ENCODE measurements around the gene APOO. TPM values are rescaled to one million over a fixed set of nuclear protein-coding genes. Genes with fewer than 3 reads are reported as not detected.

The APOO gene
- total and polyA plus RNA-seq, 2 of the 4 experiments (the other 2 are of a cell fraction) = 9.0 to 14.2 TPM

DNA sequence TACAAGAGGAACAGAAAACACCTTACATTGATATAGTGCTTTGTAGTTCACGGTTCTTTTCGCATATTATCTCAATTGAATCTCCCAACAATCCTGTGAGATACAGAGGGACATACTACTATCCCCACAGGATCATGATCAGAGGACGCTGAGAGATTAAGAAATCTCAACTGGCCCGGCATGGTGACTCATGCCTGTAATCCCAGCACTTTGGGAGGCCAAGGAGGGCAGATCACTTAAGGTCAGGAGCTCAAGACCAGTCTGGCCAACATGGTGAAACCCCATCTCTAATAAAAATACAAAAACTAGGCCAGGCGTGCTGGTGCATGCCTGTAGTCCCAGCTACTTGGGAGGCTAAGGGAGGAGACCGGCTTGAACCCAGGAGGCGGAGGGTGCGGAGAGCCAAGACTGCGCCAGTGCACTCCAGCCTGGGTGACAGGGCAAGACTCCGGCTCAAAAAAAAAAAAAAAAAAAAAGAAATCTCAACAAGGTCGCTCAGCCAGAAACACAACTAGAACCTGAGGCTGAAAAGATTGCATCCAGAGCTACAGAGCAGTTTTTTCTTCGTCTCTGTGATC lies 7.4 kb downstream of the APOO start:
- Histone ChIP-seq H3K23ac (ENCODE audit: low read depth, low read length) (no peak overlapping the region), H3K9me1 (ENCODE audit: insufficient read depth, low read length) (no peaks in the 10 kb centered on the region), H4K8ac (ENCODE audit: low read depth in 2 of 2, low read length in 2 of 2) (no peak overlapping the region), H4K20me1 (ENCODE audit: insufficient read depth, low read length) (no peaks in the 10 kb centered on the region), H2AFZ (replicated peaks; ENCODE audit: low read length, poor library complexity) (no peak overlapping the region), H2BK120ac (ENCODE audit: low read depth, low read length) (no peak overlapping the region), H2BK20ac (ENCODE audit: low read depth, low read length) (no peak overlapping the region), H3K27ac (ENCODE audit: insufficient read depth, low read length) (no peak overlapping the region), H4K5ac (ENCODE audit: low read depth, low read length) (no peak overlapping the region), H2AK5ac (ENCODE audit: low read depth, low read length) (no peak overlapping the region), H3K27me3 (ENCODE audit: control insufficient read depth, insufficient read depth, low read length) (no peaks in the 10 kb centered on the region), H2BK5ac (ENCODE audit: low read depth, low read length, poor library complexity, severe bottlenecking) (no peak overlapping the region), H2AK9ac (replicated peaks; ENCODE audit: low read depth, low read length, poor library complexity) (no peak overlapping the region), H3K36me3 (ENCODE audit: control insufficient read depth, insufficient read depth, low read length) (no peaks in the 10 kb centered on the region), H3K4me2 (ENCODE audit: low read depth, low read length) (no peak overlapping the region), H3K9ac (ENCODE audit: low read depth, low read length) (no peak overlapping the region), H3K9me3 (ENCODE audit: control insufficient read depth, insufficient read depth, low read length) (no peaks in the 10 kb centered on the region), H3K4ac (ENCODE audit: low read depth, low read length) (no peak overlapping the region; the same call in 1 of the 2 replicates), H3K18ac (ENCODE audit: low read depth, low read length) (no peak overlapping the region), H3K4me1 (ENCODE audit: control insufficient read depth, insufficient read depth, low read length) (peaks cover 4% of the 10 kb centered on the region), H3K79me1 (ENCODE audit: low read depth in 1 of 2, low read length in 2 of 2) (0 out of 4 replicates have a peak, but pooled peaks cover 0 to 3% of the 10 kb centered on the region in 2 experiments), H3K4me3 (ENCODE audit: insufficient read depth, low read depth, low read length) (no peak overlapping the region), H4K91ac (ENCODE audit: insufficient read depth, low read depth, low read length) (no peak overlapping the region), H2BK15ac (ENCODE audit: low read depth, low read length) (no peak overlapping the region), H3K56ac (ENCODE audit: extremely low read depth, insufficient read depth, low read length) (no peak overlapping the region), H3K14ac (replicated peaks; ENCODE audit: low read depth, low read length) (no peak overlapping the region)
- ChIA-PET CTCF (interaction anchor here (0.5 to 3.0 kb wide), 2 partner anchors 18 to 117 kb away, joined by 3 to 34 read pairs; partner anchors contain the start of gene SAT1), POLR2A (ENCODE audit: unreplicated experiment) (no interaction called here)
- ATAC-seq (ENCODE audit: low read depth) (no peak), DNase-seq (no peak)
- no peak for TF ChIP-seq NFE2L2 (IDR thresholded peaks at IDR 0.05; ENCODE audit: low read depth, low read length)
- no peak for TF ChIP-seq MXI1 (IDR thresholded peaks at IDR 0.05; ENCODE audit: borderline replicate concordance, low read depth, low read length)
- no peak for TF ChIP-seq CEBPB (IDR thresholded peaks at IDR 0.05; ENCODE audit: low read depth, low read length)
- no peak for TF ChIP-seq RCOR1 (IDR thresholded peaks at IDR 0.05; ENCODE audit: insufficient replicate concordance, low read length)
- no peak for TF ChIP-seq RAD21 (IDR thresholded peaks at IDR 0.05; ENCODE audit: low read length)
- no peak for TF ChIP-seq CHD1 (IDR thresholded peaks at IDR 0.05; ENCODE audit: low read depth, low read length)
- no peak for TF ChIP-seq MAZ (IDR thresholded peaks at IDR 0.05; ENCODE audit: borderline replicate concordance, low read depth, low read length)
- no peak for TF ChIP-seq CTCF (conservative IDR thresholded peaks at IDR 0.05; ENCODE audit: low read depth, low read length)
- TF ChIP-seq FOS (IDR thresholded peaks at IDR 0.05; ENCODE audit: low read depth, low read length) = no peak
- TF ChIP-seq, protein P1, sequence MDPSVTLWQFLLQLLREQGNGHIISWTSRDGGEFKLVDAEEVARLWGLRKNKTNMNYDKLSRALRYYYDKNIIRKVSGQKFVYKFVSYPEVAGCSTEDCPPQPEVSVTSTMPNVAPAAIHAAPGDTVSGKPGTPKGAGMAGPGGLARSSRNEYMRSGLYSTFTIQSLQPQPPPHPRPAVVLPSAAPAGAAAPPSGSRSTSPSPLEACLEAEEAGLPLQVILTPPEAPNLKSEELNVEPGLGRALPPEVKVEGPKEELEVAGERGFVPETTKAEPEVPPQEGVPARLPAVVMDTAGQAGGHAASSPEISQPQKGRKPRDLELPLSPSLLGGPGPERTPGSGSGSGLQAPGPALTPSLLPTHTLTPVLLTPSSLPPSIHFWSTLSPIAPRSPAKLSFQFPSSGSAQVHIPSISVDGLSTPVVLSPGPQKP (IDR thresholded peaks at IDR 0.05; ENCODE audit: borderline replicate concordance, low read depth, low read length) = no peak
- WGBS, 2 experiments (ENCODE audit: extremely low coverage in 2 of 2, insufficient read length in 1 of 2) = no CpG with 5 or more reads among the region's 12 CpGs
- intact Hi-C loops (cut with micrococcal nuclease) (loop anchor here (10.0 kb wide), 1 partner anchor 344 kb away; no protein-coding TSS in a partner anchor), in situ Hi-C loops (cut with MboI; ENCODE audit: low sequenced_read_pairs) (loop anchor here (5.0 to 10.0 kb wide), 3 partner anchors 116 to 203 kb away; partner anchors contain the start of genes ACOT9 and SAT1), dilution Hi-C loops (cut with HindIII; ENCODE audit: low sequenced_read_pairs, unreplicated experiment) (no loop called here)
- BruUV-seq (replicated peaks) = no TSS peak
